ENCODE measurements around the gene PYY.
"Not testable (repeated sequence)": the region's sequence is repeated elsewhere in the genome, so short reads cannot be mapped to it uniquely, and the experiment has no call there.

Gene PYY

GRCh38 chr17:43945074-43945829, 8.5 kb downstream of the PYY start:
- no peak for DNase-seq (ENCODE audit: low read depth in 2 of 2)

- no peak for DNase-seq (ENCODE audit: low read depth in 2 of 2)
These were observed 11.6 kb downstream of the PYY start, which contains the start of gene PPY for GRCh38 chr17:43942051-43942685. Gene PPY, minus strand, starts transcription at chr17:43942476. Its CDS starts 822 bp downstream, at chr17:43941654.

- DNase-seq (ENCODE audit: low read depth in 2 of 2): no peak
These were observed 13.1 kb downstream of the PYY start for GRCh38 chr17:43940630-43941029.

GRCh38 chr17:43939886-43940285, 13.9 kb downstream of the PYY start:
- no peak for DNase-seq (ENCODE audit: low read depth in 2 of 2)

- DNase-seq (ENCODE audit: low read depth in 2 of 2): not testable (repeated sequence)
These were observed 14.3 kb downstream of the PYY start for GRCh38 chr17:43939452-43939851.

GRCh38 chr17:43938838-43939182, 14.9 kb downstream of the PYY start:
- DNase-seq (ENCODE audit: low read depth in 2 of 2): no peak

- DNase-seq (ENCODE audit: low read depth in 2 of 2): no peak
These were observed 17.3 kb downstream of the PYY start for GRCh38 chr17:43936434-43936833.

- no peak for DNase-seq (ENCODE audit: low read depth in 2 of 2)
These were observed 17.8 kb downstream of the PYY start for GRCh38 chr17:43935926-43936261.

- DNase-seq (ENCODE audit: low read depth in 2 of 2): no peak
These were observed 18.4 kb downstream of the PYY start for GRCh38 chr17:43935204-43935925.

GRCh38 chr17:43932923-43933322, 20.8 kb downstream of the PYY start:
- DNase-seq (ENCODE audit: low read depth in 2 of 2): no peak

- no peak for DNase-seq (ENCODE audit: low read depth in 2 of 2)
These were observed 21.4 kb downstream of the PYY start for GRCh38 chr17:43932357-43932756.

- no peak for DNase-seq (ENCODE audit: low read depth in 2 of 2)
These were observed 22.6 kb downstream of the PYY start for GRCh38 chr17:43931062-43931571.

- DNase-seq (ENCODE audit: low read depth in 2 of 2): no peak
These were observed 25.1 kb downstream of the PYY start for GRCh38 chr17:43928609-43929008.

- DNase-seq (ENCODE audit: low read depth in 2 of 2): not testable (repeated sequence)
These were observed 25.8 kb downstream of the PYY start for GRCh38 chr17:43927929-43928328.

- no peak for DNase-seq (ENCODE audit: low read depth in 2 of 2)
These were observed 26.5 kb downstream of the PYY start for GRCh38 chr17:43927060-43927864.

- DNase-seq (ENCODE audit: low read depth in 2 of 2): no peak
These were observed 29.2 kb downstream of the PYY start for GRCh38 chr17:43924558-43924957.

- no peak for DNase-seq (ENCODE audit: low read depth in 2 of 2)
These were observed 33.1 kb downstream of the PYY start for GRCh38 chr17:43920500-43921095.

- no peak for DNase-seq (ENCODE audit: low read depth in 2 of 2)
These were observed 35.7 kb downstream of the PYY start for GRCh38 chr17:43918026-43918389.

GRCh38 chr17:43917348-43918025, 36.3 kb downstream of the PYY start:
- DNase-seq (ENCODE audit: low read depth in 2 of 2): peak; percentile 20 to 38

GRCh38 chr17:43917016-43917347, 36.8 kb downstream of the PYY start:
- no peak for DNase-seq (ENCODE audit: low read depth in 2 of 2)

GRCh38 chr17:43916385-43916784, 37.4 kb downstream of the PYY start:
- DNase-seq (ENCODE audit: low read depth in 2 of 2): no peak

All from stimulated activated CD4-positive, alpha-beta T cell treated with anti-CD3 and anti-CD28 coated beads, Interleukin-12 subunit alpha, Interleukin-12 subunit beta, amount 100 ng/mL, for 24 hours (primary cell).